22Rv1 (cell line): Measurements from ENCODE around the gene DOC2B.

ENCODE experiments used
- CTCF ChIP-seq: fragments of 450-650 bp; IDR thresholded peaks from 2 replicates; pipeline ENCODE4 v1.5.1; 2017; ENCODE audit warnings: mild to moderate bottlenecking
- ZFX ChIP-seq: fragments of 450-650 bp; IDR thresholded peaks from 2 replicates; pipeline ENCODE4 v1.6.1; 2017; ENCODE audit warnings: antibody characterized with exemption, borderline replicate concordance

DNA sequence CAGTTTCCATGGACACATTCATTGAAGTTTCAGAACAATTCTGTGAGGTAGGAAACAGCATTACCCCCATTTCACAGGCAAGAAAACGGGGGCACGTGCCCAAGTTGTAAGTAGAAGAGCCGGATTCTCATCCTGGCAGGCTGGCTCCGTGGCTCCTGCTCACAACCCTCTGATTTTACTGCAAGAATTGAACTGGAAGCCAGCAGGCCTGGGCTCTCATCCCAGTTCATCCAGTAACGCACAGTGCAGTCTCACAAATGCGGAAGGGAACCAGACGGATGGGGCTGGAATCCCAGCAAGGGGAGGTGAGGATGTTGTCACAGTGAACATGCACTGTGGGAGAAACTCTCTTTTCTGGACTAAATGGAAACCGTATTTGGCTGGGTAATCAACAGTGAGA is 40.7 kb upstream of the DOC2B start:
- TF ChIP-seq CTCF (no peak), ZFX (no peak)
